Neural crest cell (in vitro differentiated cells): Measurements from ENCODE around the gene ZDHHC14. TPM values are rescaled to one million over a fixed set of nuclear protein-coding genes. Genes with fewer than 3 reads are reported as not detected.

ENCODE experiments used
- DNase-seq: peaks from one replicate; pipeline ENCODE4 v3.0.0; 2021; ENCODE audit warnings: low read depth, mixed read lengths, low spot score
- H3K27ac Mint-ChIP-seq: one replicate; pipeline ENCODE4 v1.8.0; 2021; ENCODE audit warnings: mild to moderate bottlenecking, mixed read lengths; ENCODE audit not compliant: unreplicated experiment
- H3K27me3 Mint-ChIP-seq: 2 replicates; pipeline ENCODE4 v1.8.0; 2021; ENCODE audit warnings: low read depth, mild to moderate bottlenecking, mixed read lengths
- H3K36me3 Mint-ChIP-seq: 2 replicates; pipeline ENCODE4 v1.8.0; 2021; ENCODE audit warnings: low read depth, mild to moderate bottlenecking, mixed read lengths
- H3K4me1 Mint-ChIP-seq: 2 replicates; pipeline ENCODE4 v1.8.0; 2021; ENCODE audit warnings: mixed read lengths
- H3K4me3 Mint-ChIP-seq: one replicate; pipeline ENCODE4 v1.8.0; 2021; ENCODE audit warnings: mild to moderate bottlenecking, mixed read lengths
- H3K9me3 Mint-ChIP-seq: 2 replicates; pipeline ENCODE4 v1.8.0; 2021; ENCODE audit warnings: mixed read lengths
- total RNA-seq: library from RNA; stranded (reverse); gene quantifications from 2 replicates; pipeline ENCODE4 v1.2.1, GENCODE V29; 2021
- TF ChIP-seq, protein P1 (sequence below): fragments of 200-600 bp; sonication (generic); conservative IDR thresholded peaks from 2 replicates; pipeline ENCODE4 v1.5.0; 2021; ENCODE audit warnings: antibody characterized with exemption, mild to moderate bottlenecking

ZDHHC14 gene
- total RNA-seq, 1 donor from 2014 or later: 5.3 TPM

DNA sequence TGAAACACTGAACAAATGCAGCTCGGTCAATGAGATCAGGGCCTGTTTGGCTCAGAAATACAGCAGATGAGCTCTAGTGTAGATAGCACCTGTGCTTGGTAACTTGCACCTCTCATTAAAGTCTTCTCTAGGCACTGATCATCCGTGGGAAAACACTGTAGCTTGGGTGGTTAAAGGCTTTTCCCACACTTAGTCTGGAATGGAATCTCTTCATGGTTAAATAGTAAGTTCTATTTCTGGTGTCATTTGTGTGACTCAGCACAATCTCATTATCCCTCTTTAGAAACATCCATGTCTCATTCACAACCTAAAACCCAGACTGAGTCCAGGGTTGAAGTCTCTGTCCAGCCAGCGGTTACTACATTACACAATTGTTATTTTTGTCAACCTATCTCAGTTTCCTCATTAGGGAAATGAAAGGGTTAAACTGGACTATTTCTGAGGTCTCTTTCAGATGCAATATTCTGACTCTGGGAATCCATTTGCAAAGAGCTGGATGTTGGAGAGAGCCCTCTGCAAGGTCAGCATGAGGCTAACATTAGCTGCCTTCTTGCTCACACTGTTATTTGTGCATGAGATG, 125.0 kb downstream of the ZDHHC14 start:
- TF ChIP-seq, protein P1, sequence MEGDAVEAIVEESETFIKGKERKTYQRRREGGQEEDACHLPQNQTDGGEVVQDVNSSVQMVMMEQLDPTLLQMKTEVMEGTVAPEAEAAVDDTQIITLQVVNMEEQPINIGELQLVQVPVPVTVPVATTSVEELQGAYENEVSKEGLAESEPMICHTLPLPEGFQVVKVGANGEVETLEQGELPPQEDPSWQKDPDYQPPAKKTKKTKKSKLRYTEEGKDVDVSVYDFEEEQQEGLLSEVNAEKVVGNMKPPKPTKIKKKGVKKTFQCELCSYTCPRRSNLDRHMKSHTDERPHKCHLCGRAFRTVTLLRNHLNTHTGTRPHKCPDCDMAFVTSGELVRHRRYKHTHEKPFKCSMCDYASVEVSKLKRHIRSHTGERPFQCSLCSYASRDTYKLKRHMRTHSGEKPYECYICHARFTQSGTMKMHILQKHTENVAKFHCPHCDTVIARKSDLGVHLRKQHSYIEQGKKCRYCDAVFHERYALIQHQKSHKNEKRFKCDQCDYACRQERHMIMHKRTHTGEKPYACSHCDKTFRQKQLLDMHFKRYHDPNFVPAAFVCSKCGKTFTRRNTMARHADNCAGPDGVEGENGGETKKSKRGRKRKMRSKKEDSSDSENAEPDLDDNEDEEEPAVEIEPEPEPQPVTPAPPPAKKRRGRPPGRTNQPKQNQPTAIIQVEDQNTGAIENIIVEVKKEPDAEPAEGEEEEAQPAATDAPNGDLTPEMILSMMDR: no peak
- Mint-ChIP-seq H3K9me3 (peaks cover 21% of the 10 kb centered on the region), H3K4me1 (no peaks in the 10 kb centered on the region), H3K27ac (no peak overlapping the region), H3K36me3 (peaks cover 18% of the 10 kb centered on the region), H3K27me3 (no peaks in the 10 kb centered on the region), H3K4me3 (no peak overlapping the region)
- DNase-seq: no peak

DNA sequence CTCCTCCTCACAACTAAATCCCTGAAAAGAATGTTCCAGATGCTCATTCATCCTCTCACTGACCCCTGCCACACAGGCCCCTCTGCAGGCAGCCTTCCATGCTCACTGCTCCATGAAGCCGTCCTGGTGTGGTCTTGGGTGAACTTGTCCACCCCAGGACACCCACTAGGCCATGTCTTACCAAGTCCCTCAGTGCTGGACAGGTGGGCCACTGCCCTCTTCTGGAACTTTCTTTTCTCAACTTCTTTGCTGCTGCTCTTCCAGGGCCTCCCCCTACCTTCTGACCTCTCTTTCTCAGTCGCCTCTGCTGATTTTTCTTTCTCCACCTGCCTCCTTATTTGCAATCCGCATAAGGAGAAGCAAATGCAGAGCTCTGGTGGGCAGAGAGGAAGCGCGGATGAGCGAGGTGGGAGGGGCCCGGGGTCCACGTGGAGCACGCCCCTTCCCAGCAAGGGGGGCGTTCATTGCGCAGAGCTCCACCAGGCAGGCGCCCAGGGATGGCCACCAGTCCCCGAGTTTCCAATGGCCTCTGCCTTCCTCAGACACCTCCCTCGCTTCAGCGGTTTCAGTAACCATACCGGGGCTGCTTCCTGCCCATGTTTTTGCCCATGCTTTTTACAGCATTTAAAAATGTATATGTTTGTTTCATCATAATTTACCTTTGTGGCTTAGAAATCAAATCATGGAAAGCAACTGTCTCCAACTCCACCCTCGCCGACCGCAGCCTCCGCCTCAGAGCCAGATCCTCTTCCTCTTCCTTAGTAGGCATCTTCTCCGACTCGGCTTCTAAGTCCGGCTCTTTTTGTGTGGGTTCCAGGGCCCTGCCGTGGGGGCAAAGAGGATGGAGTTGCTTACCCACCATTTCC, 129.6 kb downstream of the ZDHHC14 start:
- Mint-ChIP-seq H3K9me3 (peaks cover 13% of the 10 kb centered on the region), H3K36me3 (peaks cover 11% of the 10 kb centered on the region), H3K4me1 (no peaks in the 10 kb centered on the region), H3K4me3 (no peak overlapping the region), H3K27ac (peak overlapping the region; percentile 95), H3K27me3 (no peaks in the 10 kb centered on the region)
- TF ChIP-seq, protein P1: no peak
- no peak for DNase-seq

DNA sequence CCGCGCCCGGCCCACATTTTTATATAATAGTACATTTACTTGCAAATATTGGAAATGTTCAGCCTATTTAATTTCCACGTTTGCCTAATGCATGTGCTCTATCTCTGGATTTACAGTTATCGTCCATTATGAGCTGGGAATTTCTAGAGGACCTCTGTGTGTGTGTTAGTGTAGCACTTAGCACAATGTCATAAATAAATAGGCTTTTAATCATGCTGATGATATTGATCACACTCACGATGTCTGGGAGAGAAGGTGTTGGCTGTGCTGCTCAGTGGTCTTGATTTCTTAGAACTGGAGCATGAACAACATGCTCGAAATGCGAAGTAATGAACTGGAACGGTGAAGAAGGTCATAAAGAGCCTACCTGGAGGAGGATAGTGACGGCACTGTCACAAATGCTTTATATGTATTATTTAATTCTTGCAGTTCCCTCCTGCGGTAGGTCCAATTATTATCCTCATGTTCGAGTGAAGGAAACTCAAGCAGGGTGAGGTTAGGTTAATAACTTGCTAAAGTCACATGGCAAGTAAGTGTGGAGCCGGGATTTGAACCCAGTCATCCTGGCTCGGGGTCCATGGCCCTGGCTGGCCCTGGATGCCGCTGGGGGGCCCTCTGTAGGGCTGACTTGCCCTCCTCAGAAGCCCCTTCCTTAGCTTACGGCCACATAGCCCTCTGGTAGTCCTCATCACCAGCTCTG, 130.8 kb downstream of the ZDHHC14 start:
- no peak for DNase-seq
- TF ChIP-seq, protein P1: no peak
- peaks cover 6% of the 10 kb centered on the region for H3K9me3 Mint-ChIP-seq
- H3K36me3 Mint-ChIP-seq: peaks cover 3% of the 10 kb centered on the region
- H3K4me3 Mint-ChIP-seq: no peak overlapping the region
- H3K4me1 Mint-ChIP-seq: no peaks in the 10 kb centered on the region
- no peaks in the 10 kb centered on the region for H3K27me3 Mint-ChIP-seq
- no peak overlapping the region for H3K27ac Mint-ChIP-seq

DNA sequence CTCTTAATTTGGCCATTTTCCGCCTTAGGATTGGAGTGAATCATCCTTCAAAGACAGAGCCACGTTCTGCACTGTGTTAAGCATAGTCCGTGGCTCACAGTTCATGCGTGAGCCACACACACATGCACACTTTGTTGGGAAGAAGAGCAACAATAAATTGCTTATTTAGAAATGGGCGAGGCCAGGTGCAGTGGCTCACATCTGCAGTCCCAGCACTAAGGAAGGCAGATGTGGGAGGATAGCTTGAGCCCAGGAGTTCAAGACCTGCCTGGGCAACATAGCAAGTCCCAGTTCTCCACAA, 131.3 kb downstream of the ZDHHC14 start:
- H3K36me3 Mint-ChIP-seq: peaks cover 3% of the 10 kb centered on the region
- TF ChIP-seq, protein P1: no peak
- no peak overlapping the region for H3K4me3 Mint-ChIP-seq
- no peak overlapping the region for H3K27ac Mint-ChIP-seq
- no peaks in the 10 kb centered on the region for H3K4me1 Mint-ChIP-seq
- H3K9me3 Mint-ChIP-seq: peaks cover 6% of the 10 kb centered on the region
- H3K27me3 Mint-ChIP-seq: no peaks in the 10 kb centered on the region
- DNase-seq: no peak

DNA sequence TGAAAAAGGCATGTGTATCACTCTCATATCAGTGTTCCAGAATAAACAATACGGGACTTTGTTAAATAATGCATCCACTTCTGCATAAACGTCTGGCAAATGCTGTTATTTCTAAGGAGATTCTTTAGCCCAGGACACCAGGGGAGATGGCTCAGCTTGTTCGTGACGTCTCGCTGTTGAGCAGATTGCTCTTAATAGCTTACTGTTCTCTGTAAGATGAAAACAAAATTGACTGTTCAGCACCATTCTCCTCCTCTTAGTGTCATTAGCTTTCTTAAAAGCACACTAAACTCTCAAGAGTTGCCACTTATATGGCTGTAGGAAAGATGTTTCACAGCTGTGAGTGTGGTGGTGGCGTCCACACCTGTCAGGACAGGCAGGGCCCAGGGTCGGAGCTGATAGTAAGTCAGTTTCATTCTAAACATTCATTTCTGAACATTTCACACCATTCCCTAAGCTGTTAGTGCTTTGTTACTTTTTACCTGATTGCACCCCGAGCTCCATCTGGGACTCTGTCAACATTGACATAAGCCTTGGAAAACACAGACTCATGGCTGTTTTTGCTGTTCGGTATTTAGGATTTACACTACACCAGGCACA, 132.1 kb downstream of the ZDHHC14 start:
- H3K27ac Mint-ChIP-seq: no peak overlapping the region
- H3K4me3 Mint-ChIP-seq: no peak overlapping the region
- no peaks in the 10 kb centered on the region for H3K36me3 Mint-ChIP-seq
- no peak for DNase-seq
- peaks cover 2% of the 10 kb centered on the region for H3K9me3 Mint-ChIP-seq
- TF ChIP-seq, protein P1: no peak
- no peaks in the 10 kb centered on the region for H3K4me1 Mint-ChIP-seq
- no peaks in the 10 kb centered on the region for H3K27me3 Mint-ChIP-seq
